Skeletal muscle tissue (tissue), 4 donors: ENCODE data around the gene PTPRN2. TPM values are rescaled to one million over a fixed set of nuclear protein-coding genes. Genes with fewer than 3 reads are reported as not detected.
"Not testable (repeated sequence)": the region's sequence is repeated elsewhere in the genome, so short reads cannot be mapped to it uniquely, and the experiment has no call there.

Experiments used
- H3K27ac ChIP-seq: one replicate; pipeline ENCODE4 v1.7.0; 2013; ENCODE audit warnings: mild to moderate bottlenecking, low read depth, low read length, inconsistent platforms
- H3K27me3 ChIP-seq, 3 donors: one replicate each; pipeline ENCODE4 v1.7.0; 2013; ENCODE audit warnings: low read length in 3 of 3; ENCODE audit not compliant: control insufficient read depth in 3 of 3, insufficient read depth in 3 of 3
- H3K36me3 ChIP-seq, 3 donors: one replicate each; pipeline ENCODE4 v1.7.0; 2013; ENCODE audit warnings: low read length in 3 of 3; ENCODE audit not compliant: control insufficient read depth in 3 of 3, insufficient read depth in 3 of 3
- H3K4me1 ChIP-seq, 3 donors: one replicate each; pipeline ENCODE4 v1.7.0; 2013; ENCODE audit warnings: low read length in 3 of 3, mild to moderate bottlenecking in 3 of 3; ENCODE audit not compliant: control insufficient read depth in 3 of 3, insufficient read depth in 3 of 3
- H3K4me3 ChIP-seq, 3 donors: one replicate each; pipeline ENCODE4 v1.7.0; 2013; ENCODE audit warnings: low read length in 3 of 3
- H3K9ac ChIP-seq, 3 donors: one replicate each; pipeline ENCODE4 v1.7.0; 2013; ENCODE audit warnings: low read length in 3 of 3, mild to moderate bottlenecking in 3 of 3, moderate library complexity in 2 of 3, low read depth in 1 of 3
- H3K9me3 ChIP-seq, 3 donors: one replicate each; pipeline ENCODE4 v1.7.0; 2013; ENCODE audit warnings: low read length in 3 of 3; ENCODE audit not compliant: control insufficient read depth in 3 of 3
- total RNA-seq: library from RNA; depleted of rRNA; stranded (reverse); fragments of >200 nt; gene quantifications from one replicate; pipeline ENCODE4 v1.2.3, GENCODE V29; 2014
- donor health status: Osteomylitis.

Gene PTPRN2
- total RNA-seq, 1 donor from 2014 or later, result 1.6 TPM

DNA sequence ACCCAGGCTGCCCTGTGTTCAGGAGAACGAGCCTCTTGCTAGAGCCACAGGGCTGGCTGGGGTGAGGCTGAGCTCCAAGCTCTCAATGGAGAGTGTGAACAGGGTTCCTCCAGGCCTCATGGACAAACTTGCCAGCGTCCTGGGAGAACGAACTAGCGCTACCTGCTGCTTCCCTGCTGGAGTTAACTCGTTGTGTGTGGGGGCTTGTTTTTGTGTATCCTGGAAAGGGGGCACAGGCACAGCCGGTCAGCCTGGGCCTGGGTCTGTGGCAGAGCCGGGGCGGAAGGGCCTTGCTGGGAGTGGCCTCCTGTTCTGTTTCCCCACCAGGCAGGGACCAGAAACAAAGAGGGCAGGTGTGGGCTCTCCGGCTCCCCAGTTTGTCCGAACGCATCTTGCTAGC, 991.6 kb downstream of the PTPRN2 start:
- Histone ChIP-seq H3K4me1 (no peaks in the 10 kb centered on the region), H3K27ac (no peak overlapping the region), H3K36me3 (peaks cover 0 to 3% (median 0%) of the 10 kb centered on the region in 3 donors), H3K4me3 (no peak overlapping the region), H3K27me3 (peaks cover 0 to 3% (median 3%) of the 10 kb centered on the region in 3 donors), H3K9me3 (peaks cover 0 to 2% (median 0%) of the 10 kb centered on the region in 3 donors), H3K9ac (no peak overlapping the region)

- Histone ChIP-seq H3K27ac (no peak overlapping the region), H3K9me3 (peaks cover 0 to 2% (median 0%) of the 10 kb centered on the region in 3 donors), H3K4me1 (no peaks in the 10 kb centered on the region), H3K9ac (no peak overlapping the region), H3K36me3 (peaks cover 0 to 3% (median 0%) of the 10 kb centered on the region in 3 donors), H3K4me3 (no peak overlapping the region), H3K27me3 (peaks cover 3 to 6% (median 4%) of the 10 kb centered on the region in 3 donors)
Observed at GRCh38 chr7:157595086-157595855, 992.4 kb downstream of the PTPRN2 start.

- no peaks in the 10 kb centered on the region for H3K4me1 ChIP-seq
- H3K36me3 ChIP-seq, result peaks cover 0 to 3% (median 0%) of the 10 kb centered on the region in 3 donors
- peaks cover 4 to 9% (median 5%) of the 10 kb centered on the region in 3 donors for H3K27me3 ChIP-seq
- H3K27ac ChIP-seq, result no peak overlapping the region
- peaks cover 0 to 2% (median 0%) of the 10 kb centered on the region in 3 donors for H3K9me3 ChIP-seq
- no peak overlapping the region for H3K4me3 ChIP-seq
- H3K9ac ChIP-seq, result no peak overlapping the region
Observed at GRCh38 chr7:157594306-157594705, 993.3 kb downstream of the PTPRN2 start.

GRCh38 chr7:157593541-157593940, 994.1 kb downstream of the PTPRN2 start:
- Histone ChIP-seq H3K9me3 (peaks cover 0 to 2% (median 0%) of the 10 kb centered on the region in 3 donors), H3K36me3 (peaks cover 0 to 3% (median 0%) of the 10 kb centered on the region in 3 donors), H3K4me3 (no peak overlapping the region), H3K27ac (no peak overlapping the region), H3K4me1 (no peaks in the 10 kb centered on the region), H3K9ac (no peak overlapping the region), H3K27me3 (peaks cover 4 to 14% (median 10%) of the 10 kb centered on the region in 3 donors)

- peaks cover 4 to 15% (median 10%) of the 10 kb centered on the region in 3 donors for H3K27me3 ChIP-seq
Observed at GRCh38 chr7:157592636-157593320, 994.8 kb downstream of the PTPRN2 start.

DNA sequence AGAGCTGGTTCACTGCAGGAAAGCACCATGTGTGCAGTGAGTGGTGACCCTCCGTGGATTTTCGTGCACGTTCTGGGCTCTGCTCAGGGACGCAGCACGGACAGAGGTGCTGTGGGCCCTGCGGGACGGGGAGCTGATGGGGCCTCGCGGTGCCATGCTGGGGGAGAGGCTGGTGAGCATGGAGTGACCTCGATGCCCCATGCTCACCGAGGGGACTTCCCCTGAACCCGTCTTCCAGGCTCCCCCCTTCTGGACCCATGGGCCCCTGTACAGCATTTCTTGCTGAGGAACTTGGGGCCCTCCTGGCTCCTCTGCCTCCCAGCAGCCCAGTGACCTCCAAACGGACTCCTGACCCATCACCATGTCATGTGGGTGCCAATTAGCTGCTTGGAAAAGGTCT, 997.1 kb downstream of the PTPRN2 start:
- Histone ChIP-seq H3K4me3 (no peak overlapping the region), H3K27me3 (peaks cover 15 to 27% (median 23%) of the 10 kb centered on the region in 3 donors), H3K36me3 (peaks cover 0 to 3% (median 0%) of the 10 kb centered on the region in 3 donors), H3K9ac (no peak overlapping the region), H3K27ac (no peak overlapping the region), H3K4me1 (no peaks in the 10 kb centered on the region), H3K9me3 (peaks cover 0 to 2% (median 0%) of the 10 kb centered on the region in 3 donors)

More at GRCh38 chr7:157592636-157593320, 994.8 kb downstream of the PTPRN2 start:
- H3K4me1 ChIP-seq, H3K9me3 ChIP-seq, H3K27ac ChIP-seq, H3K9ac ChIP-seq, H3K36me3 ChIP-seq, H3K4me3 ChIP-seq: not testable (repeated sequence)

- Histone ChIP-seq H3K9ac (no peak overlapping the region), H3K36me3 (peaks cover 0 to 3% (median 0%) of the 10 kb centered on the region in 3 donors), H3K27ac (no peak overlapping the region), H3K4me1 (no peaks in the 10 kb centered on the region), H3K27me3 (peaks cover 22 to 35% (median 22%) of the 10 kb centered on the region in 3 donors), H3K4me3 (no peak overlapping the region), H3K9me3 (peaks cover 0 to 2% (median 0%) of the 10 kb centered on the region in 3 donors)
Observed at GRCh38 chr7:157589680-157590079, 997.9 kb downstream of the PTPRN2 start.

- Histone ChIP-seq H3K27me3 (peaks cover 22 to 35% (median 22%) of the 10 kb centered on the region in 3 donors), H3K9ac (no peak overlapping the region), H3K4me1 (no peaks in the 10 kb centered on the region), H3K27ac (no peak overlapping the region), H3K4me3 (no peak overlapping the region), H3K36me3 (peaks cover 0 to 3% (median 0%) of the 10 kb centered on the region in 3 donors), H3K9me3 (no peaks in the 10 kb centered on the region)
Observed at GRCh38 chr7:157587805-157588560, 999.6 kb downstream of the PTPRN2 start.

GRCh38 chr7:157587051-157587804, 1000.4 kb downstream of the PTPRN2 start:
- Histone ChIP-seq H3K4me1 (no peaks in the 10 kb centered on the region), H3K27me3 (peaks cover 22 to 34% (median 24%) of the 10 kb centered on the region in 3 donors)

More at GRCh38 chr7:157587051-157587804, 1000.4 kb downstream of the PTPRN2 start:
- Histone ChIP-seq H3K9me3 (no peaks in the 10 kb centered on the region), H3K9ac (no peak overlapping the region), H3K27ac (no peak overlapping the region), H3K4me3 (no peak overlapping the region), H3K36me3 (no peaks in the 10 kb centered on the region)
